Measurements from ENCODE around the gene ADGRG6.

The ADGRG6 gene

GRCh38 chr6:142376115-142376514 is 74.3 kb downstream of the ADGRG6 start:
- H2AFZ ChIP-seq (ENCODE audit: low read length, unreplicated experiment): no peak overlapping the region
- no peaks in the 10 kb centered on the region for H3K27me3 ChIP-seq (ENCODE audit: insufficient read depth, low read length)
- H3K27ac ChIP-seq (ENCODE audit: low read depth, low read length): peak overlapping the region; percentile 76
- no peaks in the 10 kb centered on the region for H3K36me3 ChIP-seq (ENCODE audit: insufficient read depth, low read length)
- H3K4me1 ChIP-seq (ENCODE audit: control insufficient read depth, insufficient read depth, low read length, unreplicated experiment): peaks cover 44% of the 10 kb centered on the region
- H3K4me3 ChIP-seq (ENCODE audit: low read depth, low read length): peak overlapping the region; percentile 12; the same call in 1 of the 2 replicates
- no peaks in the 10 kb centered on the region for H3K79me2 ChIP-seq (ENCODE audit: control insufficient read depth, insufficient read depth, low read length, unreplicated experiment)

DNA sequence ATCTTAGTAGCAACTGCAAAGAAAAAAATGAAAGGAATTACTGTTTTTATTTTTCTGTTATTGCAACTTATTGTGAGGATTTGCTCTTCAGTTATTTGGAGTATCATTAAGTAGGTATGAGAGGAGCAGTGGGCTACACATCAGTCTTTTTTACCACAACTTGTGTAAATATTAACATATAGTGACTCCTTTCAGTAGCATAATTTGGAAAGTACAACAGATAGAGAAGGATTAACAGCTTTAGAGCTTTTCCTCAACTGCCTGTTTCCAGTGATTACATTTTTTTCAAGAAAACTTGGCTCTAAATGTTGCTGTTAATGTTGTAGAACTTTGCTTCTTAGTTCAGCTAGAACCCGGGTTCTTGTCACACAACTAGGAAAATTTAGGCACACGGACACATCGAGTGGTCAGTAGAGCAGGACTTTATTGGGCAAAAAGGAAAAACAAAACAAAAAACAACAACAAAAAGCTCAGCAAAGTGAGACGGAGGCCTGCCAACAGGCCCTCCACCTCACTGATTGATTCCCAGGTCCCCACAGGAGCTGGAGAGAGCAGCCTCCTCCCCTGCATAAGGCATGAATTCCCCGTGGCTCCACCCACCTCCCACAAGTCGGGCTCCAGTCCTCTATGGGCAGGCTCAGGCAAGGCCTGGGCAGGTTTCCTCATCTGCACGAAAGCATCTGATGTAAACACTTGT is 75.1 kb downstream of the ADGRG6 start:
- H3K27me3 ChIP-seq (ENCODE audit: insufficient read depth, low read length): no peaks in the 10 kb centered on the region
- peaks cover 44% of the 10 kb centered on the region for H3K4me1 ChIP-seq (ENCODE audit: control insufficient read depth, insufficient read depth, low read length, unreplicated experiment)
- H3K27ac ChIP-seq (ENCODE audit: low read depth, low read length): no peak overlapping the region
- H2AFZ ChIP-seq (ENCODE audit: low read length, unreplicated experiment): peak overlapping the region; percentile 72
- H3K79me2 ChIP-seq (ENCODE audit: control insufficient read depth, insufficient read depth, low read length, unreplicated experiment): no peaks in the 10 kb centered on the region
- H3K4me3 ChIP-seq (ENCODE audit: low read depth, low read length): no peak overlapping the region
- no peaks in the 10 kb centered on the region for H3K36me3 ChIP-seq (ENCODE audit: insufficient read depth, low read length)

DNA sequence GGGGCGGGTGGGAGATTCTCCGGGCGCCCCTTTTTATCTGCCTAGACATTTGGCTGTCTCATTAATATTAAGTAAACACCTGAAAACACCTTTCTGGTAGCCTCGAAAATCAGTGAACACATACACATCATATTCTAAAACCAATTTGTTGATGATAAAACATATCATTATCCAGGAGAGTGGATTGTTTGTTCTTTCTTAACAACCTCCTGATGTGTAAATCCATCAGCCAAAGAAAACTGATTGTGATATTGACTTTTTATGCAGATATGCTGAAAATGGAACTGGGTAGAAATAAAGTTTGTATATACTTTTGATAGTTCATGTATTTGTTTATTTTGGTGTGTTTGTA is 75.7 kb downstream of the ADGRG6 start:
- peaks cover 41% of the 10 kb centered on the region for H3K4me1 ChIP-seq (ENCODE audit: control insufficient read depth, insufficient read depth, low read length, unreplicated experiment)
- no peak overlapping the region for H3K4me3 ChIP-seq (ENCODE audit: low read depth, low read length)
- no peak overlapping the region for H2AFZ ChIP-seq (ENCODE audit: low read length, unreplicated experiment)
- H3K79me2 ChIP-seq (ENCODE audit: control insufficient read depth, insufficient read depth, low read length, unreplicated experiment): no peaks in the 10 kb centered on the region
- no peak overlapping the region for H3K27ac ChIP-seq (ENCODE audit: low read depth, low read length)
- H3K27me3 ChIP-seq (ENCODE audit: insufficient read depth, low read length): no peaks in the 10 kb centered on the region
- H3K36me3 ChIP-seq (ENCODE audit: insufficient read depth, low read length): no peaks in the 10 kb centered on the region

DNA sequence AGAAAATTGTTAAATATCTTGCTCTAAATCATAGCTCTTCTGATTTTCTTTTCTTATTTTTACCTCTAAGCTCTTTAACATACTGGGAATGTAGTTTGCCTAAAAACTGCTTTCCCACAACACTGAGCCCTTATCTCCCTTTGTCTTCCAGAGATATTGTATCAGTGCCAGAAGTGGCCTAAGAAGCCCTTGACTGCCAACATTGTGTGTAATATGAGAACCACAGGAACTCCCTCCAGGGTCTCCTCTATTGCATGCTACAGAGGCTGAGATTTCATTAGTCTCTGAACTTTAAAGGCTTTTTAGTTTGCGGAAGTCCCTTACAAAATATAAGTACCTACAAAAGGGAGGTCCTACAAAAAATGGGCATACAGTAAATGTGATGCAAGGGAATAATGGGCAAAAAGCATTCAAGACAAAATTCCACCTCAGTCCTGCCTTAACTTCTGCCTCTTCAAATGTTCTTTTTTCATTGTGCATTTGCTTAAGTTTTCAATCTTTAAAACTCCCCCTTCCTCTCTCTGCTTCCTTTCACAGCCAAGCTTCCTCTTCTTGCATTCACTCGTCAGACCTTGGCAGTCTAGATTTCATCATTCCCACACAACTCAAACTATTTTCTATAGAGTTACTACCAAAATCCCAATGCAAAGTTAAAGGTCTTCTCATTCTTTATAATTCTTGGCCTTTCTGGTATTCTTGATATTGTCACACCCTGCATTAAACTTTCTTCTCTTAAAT is 76.5 kb downstream of the ADGRG6 start:
- Histone ChIP-seq H2AFZ (ENCODE audit: low read length, unreplicated experiment) (peak overlapping the region; percentile 6), H3K4me3 (ENCODE audit: low read depth, low read length) (no peak overlapping the region), H3K4me1 (ENCODE audit: control insufficient read depth, insufficient read depth, low read length, unreplicated experiment) (peaks cover 34% of the 10 kb centered on the region), H3K79me2 (ENCODE audit: control insufficient read depth, insufficient read depth, low read length, unreplicated experiment) (no peaks in the 10 kb centered on the region), H3K36me3 (ENCODE audit: insufficient read depth, low read length) (no peaks in the 10 kb centered on the region), H3K27ac (ENCODE audit: low read depth, low read length) (no peak overlapping the region), H3K27me3 (ENCODE audit: insufficient read depth, low read length) (no peaks in the 10 kb centered on the region)

- H3K4me1 ChIP-seq (ENCODE audit: control insufficient read depth, insufficient read depth, low read length, unreplicated experiment): peaks cover 30% of the 10 kb centered on the region
- H3K36me3 ChIP-seq (ENCODE audit: insufficient read depth, low read length): no peaks in the 10 kb centered on the region
- no peak overlapping the region for H2AFZ ChIP-seq (ENCODE audit: low read length, unreplicated experiment)
- H3K4me3 ChIP-seq (ENCODE audit: low read depth, low read length): no peak overlapping the region
- H3K27ac ChIP-seq (ENCODE audit: low read depth, low read length): no peak overlapping the region
- no peaks in the 10 kb centered on the region for H3K79me2 ChIP-seq (ENCODE audit: control insufficient read depth, insufficient read depth, low read length, unreplicated experiment)
- H3K27me3 ChIP-seq (ENCODE audit: insufficient read depth, low read length): no peaks in the 10 kb centered on the region
These were observed 78.8 kb downstream of the ADGRG6 start for GRCh38 chr6:142380626-142381025.

DNA sequence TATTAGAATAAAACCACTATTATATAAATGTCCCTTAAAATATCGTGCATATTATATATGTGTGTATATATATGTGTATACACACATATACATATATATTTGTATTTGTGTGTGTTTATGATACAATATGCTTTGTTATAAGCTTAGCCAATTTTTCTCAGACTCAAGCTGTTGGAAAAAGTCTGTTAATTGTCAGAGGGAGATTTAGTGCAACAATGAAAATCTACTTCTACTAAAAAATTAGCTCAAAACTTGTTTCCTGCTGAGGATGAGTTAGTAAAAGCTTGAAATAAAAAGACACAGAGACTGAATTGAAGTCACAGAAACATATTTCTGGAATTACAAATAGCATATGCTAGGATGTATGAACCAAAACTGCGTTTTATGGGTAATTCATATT is 79.4 kb downstream of the ADGRG6 start:
- Histone ChIP-seq H3K4me1 (ENCODE audit: control insufficient read depth, insufficient read depth, low read length, unreplicated experiment) (peaks cover 28% of the 10 kb centered on the region), H3K4me3 (ENCODE audit: low read depth, low read length) (no peak overlapping the region), H3K79me2 (ENCODE audit: control insufficient read depth, insufficient read depth, low read length, unreplicated experiment) (no peaks in the 10 kb centered on the region), H3K36me3 (ENCODE audit: insufficient read depth, low read length) (no peaks in the 10 kb centered on the region), H3K27ac (ENCODE audit: low read depth, low read length) (no peak overlapping the region), H2AFZ (ENCODE audit: low read length, unreplicated experiment) (no peak overlapping the region), H3K27me3 (ENCODE audit: insufficient read depth, low read length) (no peaks in the 10 kb centered on the region)

GRCh38 chr6:142381845-142382378 is 80.1 kb downstream of the ADGRG6 start:
- Histone ChIP-seq H2AFZ (ENCODE audit: low read length, unreplicated experiment) (no peak overlapping the region), H3K4me3 (ENCODE audit: low read depth, low read length) (no peak overlapping the region), H3K27me3 (ENCODE audit: insufficient read depth, low read length) (no peaks in the 10 kb centered on the region), H3K4me1 (ENCODE audit: control insufficient read depth, insufficient read depth, low read length, unreplicated experiment) (peaks cover 23% of the 10 kb centered on the region), H3K36me3 (ENCODE audit: insufficient read depth, low read length) (no peaks in the 10 kb centered on the region), H3K79me2 (ENCODE audit: control insufficient read depth, insufficient read depth, low read length, unreplicated experiment) (no peaks in the 10 kb centered on the region), H3K27ac (ENCODE audit: low read depth, low read length) (no peak overlapping the region)

GRCh38 chr6:142384519-142385254 is 82.9 kb downstream of the ADGRG6 start:
- no peaks in the 10 kb centered on the region for H3K27me3 ChIP-seq (ENCODE audit: insufficient read depth, low read length)
- H3K27ac ChIP-seq (ENCODE audit: low read depth, low read length): peak overlapping the region; percentile 12
- H3K4me1 ChIP-seq (ENCODE audit: control insufficient read depth, insufficient read depth, low read length, unreplicated experiment): peaks cover 12% of the 10 kb centered on the region
- H3K4me3 ChIP-seq (ENCODE audit: low read depth, low read length): peak overlapping the region; percentile 49; the same call in 1 of the 2 replicates
- no peaks in the 10 kb centered on the region for H3K36me3 ChIP-seq (ENCODE audit: insufficient read depth, low read length)
- H3K79me2 ChIP-seq (ENCODE audit: control insufficient read depth, insufficient read depth, low read length, unreplicated experiment): no peaks in the 10 kb centered on the region
- peak overlapping the region; percentile 55 for H2AFZ ChIP-seq (ENCODE audit: low read length, unreplicated experiment)

DNA sequence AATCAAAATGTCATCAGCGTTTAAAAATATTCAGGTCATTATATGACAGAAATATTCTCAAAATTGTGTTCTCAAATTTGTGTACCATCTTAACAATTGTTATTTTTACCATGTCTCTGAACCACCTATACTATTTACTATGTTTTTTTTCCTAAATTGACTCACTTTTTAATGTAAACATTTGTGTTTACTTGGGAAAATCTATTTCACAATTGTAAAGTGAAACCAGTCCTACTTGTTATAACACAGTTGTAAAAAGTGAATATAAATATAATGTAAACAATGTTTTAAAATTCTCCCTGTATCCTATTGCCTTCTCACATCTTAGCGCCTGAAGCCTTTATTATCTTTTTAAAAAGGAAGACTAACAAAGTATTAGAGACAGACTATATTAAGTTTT is 83.5 kb downstream of the ADGRG6 start:
- H3K4me3 ChIP-seq (ENCODE audit: low read depth, low read length): peak overlapping the region; percentile 49; the same call in 1 of the 2 replicates
- peaks cover 12% of the 10 kb centered on the region for H3K4me1 ChIP-seq (ENCODE audit: control insufficient read depth, insufficient read depth, low read length, unreplicated experiment)
- no peaks in the 10 kb centered on the region for H3K79me2 ChIP-seq (ENCODE audit: control insufficient read depth, insufficient read depth, low read length, unreplicated experiment)

GRCh38 chr6:142386657-142387056 is 84.8 kb downstream of the ADGRG6 start:
- H3K4me1 ChIP-seq (ENCODE audit: control insufficient read depth, insufficient read depth, low read length, unreplicated experiment): peaks cover 12% of the 10 kb centered on the region
- H3K27ac ChIP-seq (ENCODE audit: low read depth, low read length): no peak overlapping the region
- H3K27me3 ChIP-seq (ENCODE audit: insufficient read depth, low read length): no peaks in the 10 kb centered on the region
- H3K79me2 ChIP-seq (ENCODE audit: control insufficient read depth, insufficient read depth, low read length, unreplicated experiment): no peaks in the 10 kb centered on the region
- no peak overlapping the region for H3K4me3 ChIP-seq (ENCODE audit: low read depth, low read length)
- H3K36me3 ChIP-seq (ENCODE audit: insufficient read depth, low read length): no peaks in the 10 kb centered on the region
- no peak overlapping the region for H2AFZ ChIP-seq (ENCODE audit: low read length, unreplicated experiment)

More for the DNA sequence above, 83.5 kb downstream of the ADGRG6 start:
- no peaks in the 10 kb centered on the region for H3K27me3 ChIP-seq (ENCODE audit: insufficient read depth, low read length)
- no peaks in the 10 kb centered on the region for H3K36me3 ChIP-seq (ENCODE audit: insufficient read depth, low read length)
- H3K27ac ChIP-seq (ENCODE audit: low read depth, low read length): no peak overlapping the region
- peak overlapping the region; percentile 55 for H2AFZ ChIP-seq (ENCODE audit: low read length, unreplicated experiment)
